VCaP (cell line): ENCODE data around the gene TTYH1.

ENCODE experiments used
- H3K27ac ChIP-seq: fragments of 450-650 bp; 2 replicates; pipeline ENCODE4 v1.5.1; 2017
- TF ChIP-seq, protein P1 (sequence below): fragments of 450-650 bp; conservative IDR thresholded peaks from 2 replicates; pipeline ENCODE4 v1.5.1; 2017; ENCODE audit warnings: mild to moderate bottlenecking, moderate library complexity

TTYH1 gene

DNA sequence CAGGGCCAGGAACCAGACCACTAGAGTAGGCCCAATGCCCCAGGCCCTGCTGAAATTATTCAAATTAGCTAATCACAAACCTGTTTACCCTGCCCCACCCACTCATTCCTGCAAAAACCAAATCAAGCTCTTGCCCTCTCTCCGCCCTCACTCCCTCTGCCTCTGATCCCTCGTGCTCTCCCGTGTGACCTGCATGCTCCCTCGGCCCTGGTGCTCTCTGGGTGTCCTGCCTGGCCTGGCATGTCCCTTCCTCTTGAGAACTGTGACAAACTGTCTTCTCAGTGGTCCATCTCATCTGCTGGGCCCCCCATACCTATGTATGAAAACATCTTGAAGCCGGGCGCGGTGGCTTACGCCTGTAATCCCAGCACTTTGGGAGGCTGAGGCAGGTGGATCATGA, 12.2 kb upstream of the TTYH1 start:
- H3K27ac ChIP-seq: no peak overlapping the region
- TF ChIP-seq, protein P1, sequence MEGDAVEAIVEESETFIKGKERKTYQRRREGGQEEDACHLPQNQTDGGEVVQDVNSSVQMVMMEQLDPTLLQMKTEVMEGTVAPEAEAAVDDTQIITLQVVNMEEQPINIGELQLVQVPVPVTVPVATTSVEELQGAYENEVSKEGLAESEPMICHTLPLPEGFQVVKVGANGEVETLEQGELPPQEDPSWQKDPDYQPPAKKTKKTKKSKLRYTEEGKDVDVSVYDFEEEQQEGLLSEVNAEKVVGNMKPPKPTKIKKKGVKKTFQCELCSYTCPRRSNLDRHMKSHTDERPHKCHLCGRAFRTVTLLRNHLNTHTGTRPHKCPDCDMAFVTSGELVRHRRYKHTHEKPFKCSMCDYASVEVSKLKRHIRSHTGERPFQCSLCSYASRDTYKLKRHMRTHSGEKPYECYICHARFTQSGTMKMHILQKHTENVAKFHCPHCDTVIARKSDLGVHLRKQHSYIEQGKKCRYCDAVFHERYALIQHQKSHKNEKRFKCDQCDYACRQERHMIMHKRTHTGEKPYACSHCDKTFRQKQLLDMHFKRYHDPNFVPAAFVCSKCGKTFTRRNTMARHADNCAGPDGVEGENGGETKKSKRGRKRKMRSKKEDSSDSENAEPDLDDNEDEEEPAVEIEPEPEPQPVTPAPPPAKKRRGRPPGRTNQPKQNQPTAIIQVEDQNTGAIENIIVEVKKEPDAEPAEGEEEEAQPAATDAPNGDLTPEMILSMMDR: no peak

- no peak overlapping the region for H3K27ac ChIP-seq
- TF ChIP-seq, protein P1: no peak
Measured at GRCh38 chr19:54405628-54406027, 9.6 kb upstream of the TTYH1 start.

DNA sequence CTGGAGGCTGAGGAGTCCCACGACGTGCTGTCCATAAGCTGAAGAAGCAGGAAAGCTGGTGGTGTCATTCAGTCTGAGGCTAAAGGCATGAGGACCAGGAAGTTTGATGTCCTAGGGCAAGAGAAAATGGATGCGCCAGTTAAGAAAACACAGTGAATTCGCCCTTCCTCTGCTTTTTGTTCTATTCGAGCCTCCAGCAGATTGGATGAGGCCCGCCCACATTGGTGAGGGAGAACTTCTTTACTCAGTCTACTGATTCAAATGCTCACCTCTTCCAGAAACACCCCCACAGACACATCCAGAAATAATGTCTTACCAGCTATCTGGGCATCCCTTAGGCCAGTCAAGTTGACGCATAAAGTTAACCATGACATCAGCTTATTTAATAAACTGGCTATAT, 7.5 kb upstream of the TTYH1 start:
- TF ChIP-seq, protein P1: no peak

GRCh38 chr19:54408456-54409026, 6.7 kb upstream of the TTYH1 start:
- TF ChIP-seq, protein P1: no peak

More for the DNA sequence above, 7.5 kb upstream of the TTYH1 start:
- no peak overlapping the region for H3K27ac ChIP-seq

DNA sequence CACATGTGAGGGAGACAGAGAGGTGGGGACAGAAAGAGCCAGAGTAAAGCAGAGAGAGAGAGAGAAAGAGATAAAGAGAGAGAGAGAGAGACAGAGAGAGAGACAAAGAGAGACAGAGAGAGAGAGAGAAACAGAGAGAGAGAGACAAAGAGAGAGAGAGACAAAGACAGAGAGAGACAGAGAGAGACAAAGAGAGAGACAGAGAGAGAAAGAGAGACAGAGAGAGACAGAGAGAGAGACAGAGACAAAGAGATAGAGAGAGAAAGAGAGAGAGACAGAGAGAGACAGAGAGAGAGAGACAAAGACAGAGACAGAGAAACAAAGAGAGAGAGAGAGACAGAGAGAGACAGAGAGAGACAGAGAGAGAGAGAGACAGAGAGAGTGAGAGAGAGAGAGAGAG, 4.2 kb upstream of the TTYH1 start:
- TF ChIP-seq, protein P1: no peak
- H3K27ac ChIP-seq: no peak overlapping the region

More at GRCh38 chr19:54408456-54409026, 6.7 kb upstream of the TTYH1 start:
- H3K27ac ChIP-seq: no peak overlapping the region

- TF ChIP-seq, protein P1: no peak
Measured at GRCh38 chr19:54412877-54413276, 2.4 kb upstream of the TTYH1 start.

DNA sequence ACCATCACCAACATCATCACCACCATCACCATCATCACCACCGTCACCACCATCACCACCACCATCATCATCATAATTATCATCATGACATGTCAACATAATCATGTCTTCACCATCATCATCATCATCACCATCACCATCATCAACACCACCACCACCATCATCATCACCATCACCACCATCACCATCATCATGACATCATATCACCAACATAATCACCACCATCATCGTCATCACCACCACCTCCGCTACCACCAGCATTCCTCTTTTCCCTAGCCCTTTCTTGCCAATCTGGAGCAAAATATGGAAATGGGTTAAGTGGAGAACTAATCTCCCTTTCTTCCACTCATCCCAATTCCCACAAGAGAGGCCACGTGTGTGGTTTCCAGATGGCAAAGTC, 1.1 kb upstream of the TTYH1 start:
- H3K27ac ChIP-seq: no peak overlapping the region

More at GRCh38 chr19:54412877-54413276, 2.4 kb upstream of the TTYH1 start:
- H3K27ac ChIP-seq: no peak overlapping the region

More for the DNA sequence above, 1.1 kb upstream of the TTYH1 start:
- TF ChIP-seq, protein P1: no peak
